ENCODE measurements around the gene ZNF423.

DNA sequence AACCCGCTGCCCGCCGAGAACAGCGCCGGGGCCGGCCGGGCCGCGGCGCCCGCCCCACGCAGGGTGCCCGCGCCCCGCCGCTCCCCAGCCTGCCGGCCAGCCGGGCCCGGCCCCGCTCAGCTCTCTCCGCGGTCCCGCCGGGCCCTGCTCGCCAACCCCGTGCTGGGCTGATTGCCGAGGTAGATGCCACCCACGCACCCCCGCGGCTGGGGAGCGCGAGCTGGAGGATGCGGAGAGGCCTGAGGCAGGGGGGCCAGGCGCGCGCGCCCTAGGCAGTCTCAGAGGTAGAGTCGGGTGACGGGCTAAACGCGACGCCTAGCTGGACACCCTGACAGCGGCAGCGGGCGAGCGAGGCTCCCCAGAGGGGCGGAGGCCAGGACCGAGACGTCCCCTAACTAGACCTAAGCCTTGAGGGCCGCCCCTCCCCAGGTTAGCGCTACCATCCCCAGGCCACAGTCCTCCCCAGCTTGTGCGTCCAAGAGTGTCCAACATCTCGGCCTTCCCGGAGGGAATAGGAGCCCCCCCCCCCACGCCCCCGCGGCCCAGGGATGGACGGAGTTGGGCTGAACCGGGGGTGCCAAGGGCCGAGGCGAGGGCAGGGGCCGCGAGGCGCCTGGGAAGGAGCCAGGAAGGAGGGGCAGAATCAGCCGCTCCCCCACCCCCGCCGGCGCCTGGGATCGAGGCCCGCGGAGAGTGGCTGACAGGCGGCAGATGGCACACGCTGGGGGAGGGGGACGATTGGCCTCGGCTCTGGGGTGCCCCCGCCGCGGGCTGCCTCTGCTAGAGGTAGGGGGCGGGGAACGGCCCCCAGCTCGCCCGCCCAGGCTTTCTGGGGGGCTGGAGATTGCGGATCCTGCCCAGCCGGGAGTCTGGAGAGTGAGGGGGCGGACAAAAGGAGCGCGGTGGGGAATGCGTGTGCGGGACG is 2.5 kb upstream of the ZNF423 start:
- TF ChIP-seq POLR2A (IDR thresholded peaks at IDR 0.05; ENCODE audit: low read depth, low read length) (no peak), TAF1 (IDR thresholded peaks at IDR 0.05; ENCODE audit: low read depth, low read length) (no peak), POLR2AphosphoS5 (IDR thresholded peaks at IDR 0.05; ENCODE audit: low read depth, low read length) (no peak), PAX5 (IDR thresholded peaks at IDR 0.05; ENCODE audit: insufficient read depth, low read length, severe bottlenecking) (no peak)

Data from GM12891 (cell line).